ENCODE measurements around the gene ARHGAP24.

DNA sequence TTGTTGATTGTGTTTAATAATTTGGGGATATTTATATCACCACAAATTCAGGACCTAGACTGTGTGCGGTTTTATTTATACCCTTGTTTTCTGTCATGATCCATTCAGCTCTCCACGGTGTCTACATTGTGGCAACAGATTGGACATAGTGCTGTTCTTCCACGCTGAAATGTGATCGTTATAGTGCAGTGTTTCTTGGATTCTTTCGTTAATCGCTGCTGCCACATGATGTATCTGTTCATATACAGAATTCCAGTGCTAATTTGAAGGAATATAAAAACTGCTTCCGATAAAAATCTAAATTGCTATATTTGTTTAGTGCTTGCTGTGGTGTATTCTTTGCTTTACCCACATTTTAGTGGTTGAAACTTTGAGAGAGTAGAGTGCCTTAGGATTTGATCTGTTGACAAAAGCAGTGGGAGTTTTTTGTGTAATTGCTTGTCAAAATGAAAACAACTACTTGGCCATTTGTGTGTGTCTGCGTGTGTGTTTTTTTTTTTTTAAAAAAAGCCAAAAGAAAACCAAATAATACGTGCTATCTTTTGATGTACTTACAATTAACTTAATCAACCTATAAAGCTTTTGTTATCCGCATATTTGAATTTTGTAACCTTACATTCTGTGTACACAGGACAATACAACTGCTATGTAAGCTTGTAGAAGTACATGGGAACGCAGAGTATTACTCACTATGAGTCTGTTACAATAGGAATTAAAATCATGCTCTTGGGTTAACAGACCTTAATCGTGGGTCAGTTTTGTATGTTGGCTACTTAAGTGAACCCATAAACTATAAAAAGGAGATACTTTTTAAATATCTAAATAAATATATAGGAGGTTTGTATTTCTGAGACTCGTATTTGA lies 353.3 kb downstream of the ARHGAP24 start:
- TF ChIP-seq CTCF (IDR thresholded peaks at IDR 0.05) (no peak), POLR2A (IDR thresholded peaks at IDR 0.05) (no peak)

All from right lobe of liver (tissue), 4 donors.